ENCODE data around the gene TMEM108. TPM values are rescaled to one million over a fixed set of nuclear protein-coding genes. Genes with fewer than 3 reads are reported as not detected.

Gene TMEM108
- total RNA-seq, 4 donors from 2014 or later: 0.70 to 4.0 (median 1.4) TPM

DNA sequence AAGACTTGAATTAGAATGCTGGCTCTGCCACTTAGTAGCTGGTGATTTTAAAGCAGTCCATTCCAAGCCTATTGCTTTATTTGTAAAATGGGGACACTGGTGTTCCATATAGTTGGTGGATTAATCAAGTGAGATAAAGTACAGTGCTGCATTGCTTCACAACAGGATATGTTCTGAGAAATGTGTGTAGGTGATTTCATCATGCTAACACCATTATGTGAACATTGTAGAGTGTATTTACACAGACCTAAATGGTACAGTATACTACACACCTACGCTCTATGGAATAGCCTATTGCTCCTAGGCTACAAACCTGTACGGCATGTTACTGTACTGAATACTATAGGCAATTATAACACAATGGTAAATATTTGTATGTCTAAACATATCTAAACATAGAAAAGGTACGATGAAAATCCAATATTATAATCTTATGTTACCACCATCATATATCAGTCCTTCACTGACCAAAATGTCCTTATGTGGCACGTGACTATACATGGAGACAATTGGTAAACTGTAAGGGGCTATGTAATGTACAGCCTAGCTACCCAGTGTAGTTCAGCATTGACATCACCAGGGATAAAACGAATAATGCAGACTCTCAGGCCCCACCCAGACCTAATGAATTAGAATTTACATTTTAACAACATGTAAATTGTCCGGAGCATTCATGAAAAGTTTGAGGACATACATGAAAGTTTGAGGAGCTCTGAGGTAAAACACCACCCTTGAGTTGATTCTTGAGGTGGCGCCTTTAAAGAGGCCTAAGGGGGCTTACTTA is 240.3 kb downstream of the TMEM108 start:
- no peak for TF ChIP-seq POLR2AphosphoS5 (IDR thresholded peaks at IDR 0.05)
- TF ChIP-seq, protein P1, sequence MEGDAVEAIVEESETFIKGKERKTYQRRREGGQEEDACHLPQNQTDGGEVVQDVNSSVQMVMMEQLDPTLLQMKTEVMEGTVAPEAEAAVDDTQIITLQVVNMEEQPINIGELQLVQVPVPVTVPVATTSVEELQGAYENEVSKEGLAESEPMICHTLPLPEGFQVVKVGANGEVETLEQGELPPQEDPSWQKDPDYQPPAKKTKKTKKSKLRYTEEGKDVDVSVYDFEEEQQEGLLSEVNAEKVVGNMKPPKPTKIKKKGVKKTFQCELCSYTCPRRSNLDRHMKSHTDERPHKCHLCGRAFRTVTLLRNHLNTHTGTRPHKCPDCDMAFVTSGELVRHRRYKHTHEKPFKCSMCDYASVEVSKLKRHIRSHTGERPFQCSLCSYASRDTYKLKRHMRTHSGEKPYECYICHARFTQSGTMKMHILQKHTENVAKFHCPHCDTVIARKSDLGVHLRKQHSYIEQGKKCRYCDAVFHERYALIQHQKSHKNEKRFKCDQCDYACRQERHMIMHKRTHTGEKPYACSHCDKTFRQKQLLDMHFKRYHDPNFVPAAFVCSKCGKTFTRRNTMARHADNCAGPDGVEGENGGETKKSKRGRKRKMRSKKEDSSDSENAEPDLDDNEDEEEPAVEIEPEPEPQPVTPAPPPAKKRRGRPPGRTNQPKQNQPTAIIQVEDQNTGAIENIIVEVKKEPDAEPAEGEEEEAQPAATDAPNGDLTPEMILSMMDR (IDR thresholded peaks at IDR 0.05): no peak
- no peak for TF ChIP-seq POLR2A (IDR thresholded peaks at IDR 0.05)
- no peak for TF ChIP-seq EP300 (IDR thresholded peaks at IDR 0.05)
- no peak for DNase-seq (ENCODE audit: low spot score in 2 of 2)
- no peaks in the 10 kb centered on the region for H3K4me1 ChIP-seq
- WGBS: 93% methylated on average over 7 of the region's 7 CpGs
- H3K36me3 ChIP-seq: no peaks in the 10 kb centered on the region
- H3K27me3 ChIP-seq: no peaks in the 10 kb centered on the region
- H3K9me3 ChIP-seq: no peaks in the 10 kb centered on the region
- no peak overlapping the region for H3K27ac ChIP-seq
- no peak overlapping the region for H3K4me3 ChIP-seq

DNA sequence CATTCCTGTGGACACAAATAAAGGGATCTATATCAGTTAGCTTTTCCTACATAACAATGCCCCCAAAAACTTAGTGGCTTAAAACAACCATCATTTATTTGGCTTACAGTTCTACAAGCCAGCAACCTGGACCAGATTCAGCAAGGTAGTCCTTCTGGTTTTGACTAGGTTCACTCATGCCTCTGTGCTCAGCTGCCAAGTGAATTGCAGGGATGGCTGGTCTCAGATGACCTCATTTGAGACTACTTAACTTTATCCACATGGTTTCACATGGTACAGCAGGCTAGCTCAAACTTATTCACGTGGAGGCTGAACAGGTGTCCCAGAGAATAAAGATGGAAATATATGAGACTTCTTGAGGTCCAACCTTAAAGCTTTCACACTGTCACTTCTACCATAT is 242.4 kb downstream of the TMEM108 start:
- TF ChIP-seq POLR2A (IDR thresholded peaks at IDR 0.05) (no peak), POLR2AphosphoS5 (IDR thresholded peaks at IDR 0.05) (no peak), EP300 (IDR thresholded peaks at IDR 0.05) (no peak)
- TF ChIP-seq, protein P1 (IDR thresholded peaks at IDR 0.05): no peak
- H3K4me1 ChIP-seq: no peaks in the 10 kb centered on the region
- no peak overlapping the region for H3K27ac ChIP-seq
- 58% methylated on average over 1 of the region's 1 CpG for WGBS
- no peak for DNase-seq (ENCODE audit: low spot score in 2 of 2)
- no peak overlapping the region for H3K4me3 ChIP-seq
- no peaks in the 10 kb centered on the region for H3K36me3 ChIP-seq
- no peaks in the 10 kb centered on the region for H3K27me3 ChIP-seq
- H3K9me3 ChIP-seq: no peaks in the 10 kb centered on the region

DNA sequence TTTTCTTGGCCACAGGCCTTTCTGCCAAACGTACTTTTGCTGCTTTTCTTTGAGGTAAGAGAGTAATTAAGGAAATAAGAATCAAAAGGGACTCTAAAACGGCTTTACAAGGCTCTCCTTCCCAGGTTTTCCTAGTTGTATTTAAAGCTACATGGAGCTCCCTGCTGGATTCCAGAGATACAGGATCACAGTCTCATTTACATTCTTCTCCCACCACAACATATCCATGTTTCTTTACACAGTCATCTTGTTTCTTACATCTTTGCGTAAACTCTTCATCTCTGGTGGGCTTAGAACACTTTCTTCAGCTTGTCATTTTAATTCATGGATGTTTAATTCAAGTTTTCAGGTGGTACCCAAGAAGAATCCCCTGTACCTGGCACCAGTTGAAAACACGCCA is 244.0 kb downstream of the TMEM108 start:
- 69% methylated on average over 4 of the region's 4 CpGs for WGBS
- DNase-seq (ENCODE audit: low spot score in 2 of 2): no peak
- no peaks in the 10 kb centered on the region for H3K9me3 ChIP-seq
- no peaks in the 10 kb centered on the region for H3K36me3 ChIP-seq
- H3K27me3 ChIP-seq: no peaks in the 10 kb centered on the region
- no peak overlapping the region for H3K4me3 ChIP-seq
- H3K4me1 ChIP-seq: no peaks in the 10 kb centered on the region
- TF ChIP-seq EP300 (IDR thresholded peaks at IDR 0.05): no peak
- no peak for TF ChIP-seq POLR2AphosphoS5 (IDR thresholded peaks at IDR 0.05)
- no peak for TF ChIP-seq POLR2A (IDR thresholded peaks at IDR 0.05)
- TF ChIP-seq, protein P1 (IDR thresholded peaks at IDR 0.05): no peak
- no peak overlapping the region for H3K27ac ChIP-seq

DNA sequence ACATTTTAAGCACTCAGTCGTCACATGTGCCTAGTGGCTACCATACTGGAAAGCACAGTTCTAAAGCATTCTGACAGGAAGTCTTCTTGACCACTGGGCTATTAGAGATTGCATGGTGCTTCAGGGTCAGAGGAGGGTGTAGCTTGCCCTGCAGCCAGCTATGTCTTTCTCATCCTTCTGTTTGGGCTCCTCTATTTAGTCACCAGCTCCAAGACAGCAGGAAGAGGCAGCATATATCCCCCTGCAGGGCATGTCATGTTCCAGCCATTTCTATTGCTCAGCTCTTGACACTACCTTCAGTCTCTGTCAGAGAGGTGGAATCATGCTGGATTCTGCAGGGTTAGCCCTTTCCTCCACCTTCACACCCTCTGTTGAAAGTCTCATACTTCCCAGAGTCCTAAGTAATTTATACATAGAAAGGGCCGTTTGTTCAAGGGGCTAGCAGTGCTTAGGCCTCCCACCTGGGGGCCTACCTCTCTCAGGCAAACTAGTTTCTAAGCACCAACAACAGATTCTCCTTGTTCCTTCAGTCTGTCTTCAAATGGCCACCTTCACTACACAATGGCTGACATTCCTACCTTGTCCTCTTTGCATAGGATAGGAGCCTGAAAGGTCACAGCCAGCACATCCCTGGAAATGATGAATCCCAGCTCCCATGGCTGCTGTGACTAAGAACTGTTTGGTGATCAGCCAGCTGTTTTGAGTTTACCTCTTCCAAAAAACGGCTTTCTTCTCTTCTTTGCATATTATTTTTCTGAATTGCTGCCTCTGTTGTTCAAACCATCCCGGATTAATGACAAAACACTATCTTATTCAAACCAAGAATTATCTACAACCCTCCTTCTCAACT is 246.0 kb downstream of the TMEM108 start:
- no peak for TF ChIP-seq POLR2AphosphoS5 (IDR thresholded peaks at IDR 0.05)
- TF ChIP-seq, protein P1 (IDR thresholded peaks at IDR 0.05): no peak
- TF ChIP-seq EP300 (IDR thresholded peaks at IDR 0.05): no peak
- no peak for TF ChIP-seq POLR2A (IDR thresholded peaks at IDR 0.05)
- H3K4me1 ChIP-seq: no peaks in the 10 kb centered on the region
- H3K36me3 ChIP-seq: no peaks in the 10 kb centered on the region
- H3K27ac ChIP-seq: no peak overlapping the region
- DNase-seq (ENCODE audit: low spot score in 2 of 2): no peak
- no peak overlapping the region for H3K4me3 ChIP-seq
- H3K27me3 ChIP-seq: no peaks in the 10 kb centered on the region
- no peaks in the 10 kb centered on the region for H3K9me3 ChIP-seq
- 65% methylated on average over 4 of the region's 4 CpGs for WGBS

DNA sequence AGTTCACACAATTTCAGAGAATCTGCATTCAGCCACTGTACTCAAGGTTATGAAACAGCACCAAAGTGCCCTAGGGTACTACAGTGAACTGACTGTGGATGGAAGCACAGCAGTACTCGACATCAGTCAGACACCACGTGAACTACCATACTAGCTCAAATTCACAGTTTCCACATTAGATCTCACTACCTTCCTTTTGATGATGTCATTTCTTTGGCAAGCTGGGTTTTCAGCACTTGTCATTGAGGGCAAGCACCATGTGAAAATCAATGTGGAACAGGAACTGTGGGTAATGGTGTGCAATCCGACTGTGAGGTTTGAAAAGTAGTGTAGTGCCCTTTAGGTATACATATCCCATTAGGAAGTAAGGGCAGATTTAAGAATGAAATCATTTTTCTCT is 251.1 kb downstream of the TMEM108 start:
- TF ChIP-seq POLR2A (IDR thresholded peaks at IDR 0.05) (no peak), POLR2AphosphoS5 (IDR thresholded peaks at IDR 0.05) (no peak), EP300 (IDR thresholded peaks at IDR 0.05) (no peak)
- TF ChIP-seq, protein P1 (IDR thresholded peaks at IDR 0.05): no peak
- Histone ChIP-seq H3K27ac (no peak overlapping the region), H3K36me3 (no peaks in the 10 kb centered on the region), H3K9me3 (no peaks in the 10 kb centered on the region), H3K27me3 (no peaks in the 10 kb centered on the region), H3K4me3 (no peak overlapping the region), H3K4me1 (no peaks in the 10 kb centered on the region)
- no peak for DNase-seq (ENCODE audit: low spot score in 2 of 2)
- WGBS: 91% methylated on average over 3 of the region's 3 CpGs

All from suprapubic skin (tissue), 4 donors.